ENCODE results near the gene C16orf86.

DNA sequence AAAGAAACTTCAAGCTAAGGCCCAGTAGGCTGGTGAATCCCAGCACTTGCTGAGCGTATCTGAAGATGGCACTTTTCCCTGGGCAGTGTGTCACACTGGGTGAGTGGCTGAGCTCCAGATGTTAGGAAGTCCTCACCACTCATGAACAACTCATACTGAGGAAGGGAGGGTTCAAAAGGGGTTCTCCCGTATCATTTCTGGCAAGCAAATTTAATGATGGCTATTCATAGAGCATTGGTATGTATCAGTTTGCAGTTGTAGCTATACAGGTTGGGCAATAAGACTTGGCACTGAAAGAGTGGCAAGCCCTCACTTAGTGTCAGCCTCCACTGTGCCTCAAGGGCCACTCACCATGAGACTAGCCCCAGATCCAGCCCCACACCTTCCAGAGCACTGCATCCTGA is 41.8 kb downstream of the C16orf86 start:
- TF ChIP-seq, protein P1, sequence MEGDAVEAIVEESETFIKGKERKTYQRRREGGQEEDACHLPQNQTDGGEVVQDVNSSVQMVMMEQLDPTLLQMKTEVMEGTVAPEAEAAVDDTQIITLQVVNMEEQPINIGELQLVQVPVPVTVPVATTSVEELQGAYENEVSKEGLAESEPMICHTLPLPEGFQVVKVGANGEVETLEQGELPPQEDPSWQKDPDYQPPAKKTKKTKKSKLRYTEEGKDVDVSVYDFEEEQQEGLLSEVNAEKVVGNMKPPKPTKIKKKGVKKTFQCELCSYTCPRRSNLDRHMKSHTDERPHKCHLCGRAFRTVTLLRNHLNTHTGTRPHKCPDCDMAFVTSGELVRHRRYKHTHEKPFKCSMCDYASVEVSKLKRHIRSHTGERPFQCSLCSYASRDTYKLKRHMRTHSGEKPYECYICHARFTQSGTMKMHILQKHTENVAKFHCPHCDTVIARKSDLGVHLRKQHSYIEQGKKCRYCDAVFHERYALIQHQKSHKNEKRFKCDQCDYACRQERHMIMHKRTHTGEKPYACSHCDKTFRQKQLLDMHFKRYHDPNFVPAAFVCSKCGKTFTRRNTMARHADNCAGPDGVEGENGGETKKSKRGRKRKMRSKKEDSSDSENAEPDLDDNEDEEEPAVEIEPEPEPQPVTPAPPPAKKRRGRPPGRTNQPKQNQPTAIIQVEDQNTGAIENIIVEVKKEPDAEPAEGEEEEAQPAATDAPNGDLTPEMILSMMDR (IDR thresholded peaks at IDR 0.05), result no peak
- no peak for TF ChIP-seq POLR2A (IDR thresholded peaks at IDR 0.05)
